ENCODE data around the gene RAD51B.
"Not testable (repeated sequence)": the region's sequence is repeated elsewhere in the genome, so short reads cannot be mapped to it uniquely, and the experiment has no call there.

Gene RAD51B

GRCh38 chr14:68657300-68658028 lies 837.9 kb downstream of the RAD51B start:
- H3K4me3 Mint-ChIP-seq, result no peak overlapping the region
- H3K36me3 Mint-ChIP-seq, result peaks cover 7% of the 10 kb centered on the region
- ATAC-seq (ENCODE audit: low read depth), result no peak
- no peaks in the 10 kb centered on the region for H3K27me3 Mint-ChIP-seq
- no peak overlapping the region for H3K27ac Mint-ChIP-seq
- H3K4me1 Mint-ChIP-seq, result peaks cover 19% of the 10 kb centered on the region
- no peak for DNase-seq (ENCODE audit: low spot score in 2 of 2)
- peaks cover 3% of the 10 kb centered on the region for H3K9me3 Mint-ChIP-seq

GRCh38 chr14:68658029-68658509 lies 838.5 kb downstream of the RAD51B start:
- peaks cover 20% of the 10 kb centered on the region for H3K4me1 Mint-ChIP-seq
- no peaks in the 10 kb centered on the region for H3K27me3 Mint-ChIP-seq

GRCh38 chr14:68658943-68659931 lies 839.7 kb downstream of the RAD51B start:
- Mint-ChIP-seq H3K4me1 (peaks cover 25% of the 10 kb centered on the region), H3K9me3 (no peaks in the 10 kb centered on the region), H3K4me3 (no peak overlapping the region), H3K27me3 (no peaks in the 10 kb centered on the region), H3K27ac (no peak overlapping the region), H3K36me3 (no peaks in the 10 kb centered on the region)
- ATAC-seq (ENCODE audit: low read depth) (no peak), DNase-seq (ENCODE audit: low spot score in 2 of 2) (no peak)

More at GRCh38 chr14:68658029-68658509, 838.5 kb downstream of the RAD51B start:
- Mint-ChIP-seq H3K9me3 (peaks cover 3% of the 10 kb centered on the region), H3K27ac (no peak overlapping the region), H3K4me3 (no peak overlapping the region), H3K36me3 (peaks cover 5% of the 10 kb centered on the region)
- no peak for ATAC-seq (ENCODE audit: low read depth)
- DNase-seq (ENCODE audit: low spot score in 2 of 2), result no peak

- Mint-ChIP-seq H3K27ac (no peak overlapping the region), H3K27me3 (no peaks in the 10 kb centered on the region), H3K4me1 (peaks cover 27% of the 10 kb centered on the region), H3K4me3 (no peak overlapping the region), H3K9me3 (no peaks in the 10 kb centered on the region), H3K36me3 (no peaks in the 10 kb centered on the region)
- ATAC-seq (ENCODE audit: low read depth), result no peak
- DNase-seq (ENCODE audit: low spot score in 2 of 2), result no peak
Observed at GRCh38 chr14:68660495-68660894, 840.9 kb downstream of the RAD51B start.

GRCh38 chr14:68661226-68662225 lies 841.9 kb downstream of the RAD51B start:
- no peak for DNase-seq (ENCODE audit: low spot score in 2 of 2)
- H3K27me3 Mint-ChIP-seq, result no peaks in the 10 kb centered on the region
- no peak for ATAC-seq (ENCODE audit: low read depth)
- H3K9me3 Mint-ChIP-seq, result no peaks in the 10 kb centered on the region
- peaks cover 31% of the 10 kb centered on the region for H3K4me1 Mint-ChIP-seq
- H3K27ac Mint-ChIP-seq, result peak overlapping the region; percentile 1
- H3K4me3 Mint-ChIP-seq, result no peak overlapping the region
- H3K36me3 Mint-ChIP-seq, result peaks cover 2% of the 10 kb centered on the region

GRCh38 chr14:68662392-68662791 lies 842.8 kb downstream of the RAD51B start:
- peaks cover 31% of the 10 kb centered on the region for H3K4me1 Mint-ChIP-seq

GRCh38 chr14:68662826-68663225 lies 843.2 kb downstream of the RAD51B start:
- Mint-ChIP-seq H3K4me1 (peaks cover 31% of the 10 kb centered on the region), H3K4me3 (peak overlapping the region; percentile 92), H3K27ac (peak overlapping the region; percentile 95)
- not testable (repeated sequence) for DNase-seq (ENCODE audit: low spot score in 2 of 2); H3K27me3 Mint-ChIP-seq; H3K9me3 Mint-ChIP-seq; H3K36me3 Mint-ChIP-seq; ATAC-seq (ENCODE audit: low read depth)

More at GRCh38 chr14:68662392-68662791, 842.8 kb downstream of the RAD51B start:
- no peaks in the 10 kb centered on the region for H3K27me3 Mint-ChIP-seq
- H3K27ac Mint-ChIP-seq, result peak overlapping the region; percentile 1
- no peak overlapping the region for H3K4me3 Mint-ChIP-seq
- ATAC-seq (ENCODE audit: low read depth) (no peak), DNase-seq (ENCODE audit: low spot score in 2 of 2) (no peak)
- peaks cover 4% of the 10 kb centered on the region for H3K36me3 Mint-ChIP-seq
- no peaks in the 10 kb centered on the region for H3K9me3 Mint-ChIP-seq

- H3K36me3 Mint-ChIP-seq, result peaks cover 4% of the 10 kb centered on the region
- no peaks in the 10 kb centered on the region for H3K27me3 Mint-ChIP-seq
- H3K4me1 Mint-ChIP-seq, result peaks cover 31% of the 10 kb centered on the region
- peak overlapping the region; percentile 92 for H3K4me3 Mint-ChIP-seq
- peak; percentile 68 for ATAC-seq (ENCODE audit: low read depth)
- H3K27ac Mint-ChIP-seq, result peak overlapping the region; percentile 95
- DNase-seq (ENCODE audit: low spot score in 2 of 2), result no peak
- H3K9me3 Mint-ChIP-seq, result no peaks in the 10 kb centered on the region
Observed at GRCh38 chr14:68663385-68664076, 844.0 kb downstream of the RAD51B start.

- H3K4me3 Mint-ChIP-seq, result peak overlapping the region; percentile 38
- peaks cover 4% of the 10 kb centered on the region for H3K36me3 Mint-ChIP-seq
- H3K27ac Mint-ChIP-seq, result peak overlapping the region; percentile 95
- ATAC-seq (ENCODE audit: low read depth) (no peak), DNase-seq (ENCODE audit: low spot score in 2 of 2) (no peak)
- no peaks in the 10 kb centered on the region for H3K9me3 Mint-ChIP-seq
- H3K4me1 Mint-ChIP-seq, result peaks cover 31% of the 10 kb centered on the region
- H3K27me3 Mint-ChIP-seq, result no peaks in the 10 kb centered on the region
Observed at GRCh38 chr14:68664225-68664681, 844.7 kb downstream of the RAD51B start.

- H3K9me3 Mint-ChIP-seq, result no peaks in the 10 kb centered on the region
- H3K4me1 Mint-ChIP-seq, result peaks cover 33% of the 10 kb centered on the region
- no peak overlapping the region for H3K4me3 Mint-ChIP-seq
- ATAC-seq (ENCODE audit: low read depth) (no peak), DNase-seq (ENCODE audit: low spot score in 2 of 2) (no peak)
- H3K36me3 Mint-ChIP-seq, result peaks cover 4% of the 10 kb centered on the region
- no peaks in the 10 kb centered on the region for H3K27me3 Mint-ChIP-seq
- no peak overlapping the region for H3K27ac Mint-ChIP-seq
Observed at GRCh38 chr14:68665131-68665530, 845.6 kb downstream of the RAD51B start.

- peak overlapping the region; percentile 33 for H3K27ac Mint-ChIP-seq
- peaks cover 35% of the 10 kb centered on the region for H3K4me1 Mint-ChIP-seq
Observed at GRCh38 chr14:68665792-68666204, 846.2 kb downstream of the RAD51B start.

GRCh38 chr14:68666236-68666635 lies 846.7 kb downstream of the RAD51B start:
- Mint-ChIP-seq H3K27ac (peak overlapping the region; percentile 33), H3K4me1 (peaks cover 34% of the 10 kb centered on the region), H3K36me3 (peaks cover 7% of the 10 kb centered on the region), H3K27me3 (no peaks in the 10 kb centered on the region), H3K4me3 (no peak overlapping the region), H3K9me3 (no peaks in the 10 kb centered on the region)
- DNase-seq (ENCODE audit: low spot score in 2 of 2), result no peak
- ATAC-seq (ENCODE audit: low read depth), result peak; percentile 11

More at GRCh38 chr14:68665792-68666204, 846.2 kb downstream of the RAD51B start:
- DNase-seq (ENCODE audit: low spot score in 2 of 2) (no peak), ATAC-seq (ENCODE audit: low read depth) (no peak)
- no peaks in the 10 kb centered on the region for H3K27me3 Mint-ChIP-seq
- H3K4me3 Mint-ChIP-seq, result no peak overlapping the region
- H3K36me3 Mint-ChIP-seq, result peaks cover 7% of the 10 kb centered on the region
- H3K9me3 Mint-ChIP-seq, result no peaks in the 10 kb centered on the region

All from memory B cell (primary cell).